ENCODE data around the gene HOXB13.

DNA sequence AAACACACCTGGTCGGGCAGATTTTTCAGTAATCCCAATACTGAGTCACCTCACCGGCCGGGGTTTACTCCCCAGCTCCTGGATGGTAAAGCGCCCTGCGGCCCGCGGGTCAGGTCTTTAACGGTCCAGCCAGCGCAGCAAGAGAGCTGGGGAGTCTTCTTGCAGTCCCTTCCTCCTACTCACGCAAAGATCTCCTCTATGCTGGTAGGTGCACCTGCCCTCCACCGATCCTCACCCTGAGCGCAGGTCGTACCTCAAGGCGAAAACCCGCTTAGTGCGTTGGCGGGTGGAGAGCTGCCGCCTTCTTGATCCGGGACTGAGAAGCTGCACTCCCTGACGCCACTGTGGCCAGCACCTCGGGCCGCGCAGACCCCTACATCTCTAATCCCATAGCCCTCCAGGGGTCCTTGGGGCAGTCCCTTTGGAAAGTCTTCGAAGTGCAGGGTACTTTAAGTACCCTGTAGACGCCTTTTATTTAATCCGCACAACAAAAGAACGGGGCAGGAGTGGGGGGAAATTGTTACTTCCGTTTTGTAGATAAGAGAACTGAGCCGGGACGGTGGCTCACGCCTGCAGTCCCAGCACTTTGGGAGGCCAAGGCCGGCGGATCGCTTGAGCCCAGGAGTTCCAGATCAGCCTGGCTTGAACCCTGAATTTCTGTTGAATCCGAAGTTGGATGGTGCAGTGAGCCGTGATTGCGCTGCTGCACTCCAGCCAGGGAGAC is 10.4 kb upstream of the HOXB13 start:
- TF ChIP-seq POLR2A (IDR thresholded peaks at IDR 0.05) (no peak), CTCF (IDR thresholded peaks at IDR 0.05) (no peak)

Data from right lobe of liver (tissue), 4 donors.